HG03025 (cell line): ENCODE measurements around the gene LAMA1.
"Not testable (repeated sequence)": the region's sequence is repeated elsewhere in the genome, so short reads cannot be mapped to it uniquely, and the experiment has no call there.

Experiments
- ATAC-seq: cut with Tn5 transposase; IDR thresholded peaks from one replicate; pipeline ENCODE4 v1.9.1; 2021; ENCODE audit warnings: mild to moderate bottlenecking, moderate library complexity; ENCODE audit not compliant: unreplicated experiment, low FRiP score

Gene LAMA1

GRCh38 chr18:6956495-6956894, 161.1 kb downstream of the LAMA1 start:
- ATAC-seq = no peak

DNA sequence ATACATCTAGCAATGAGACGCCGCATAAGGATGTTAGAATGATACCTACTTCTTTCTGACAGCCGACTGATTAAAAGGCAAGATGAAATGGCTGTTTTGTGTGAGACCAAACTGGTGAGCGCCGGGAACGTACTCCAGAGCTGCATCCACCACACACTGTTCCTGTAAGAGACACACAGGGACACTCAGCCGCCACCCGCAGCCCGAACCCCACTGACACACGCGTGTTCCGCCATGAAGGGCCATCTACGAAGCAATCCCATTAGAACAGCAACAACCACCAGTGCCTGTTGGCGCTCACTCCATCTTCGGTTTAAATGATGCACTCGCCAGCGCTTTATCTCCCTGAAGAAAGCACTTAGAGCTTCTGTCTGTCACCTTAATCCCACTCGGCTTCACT, 162.3 kb downstream of the LAMA1 start:
- no peak for ATAC-seq

- ATAC-seq = no peak
Observed at GRCh38 chr18:6954501-6954900, 163.1 kb downstream of the LAMA1 start.

DNA sequence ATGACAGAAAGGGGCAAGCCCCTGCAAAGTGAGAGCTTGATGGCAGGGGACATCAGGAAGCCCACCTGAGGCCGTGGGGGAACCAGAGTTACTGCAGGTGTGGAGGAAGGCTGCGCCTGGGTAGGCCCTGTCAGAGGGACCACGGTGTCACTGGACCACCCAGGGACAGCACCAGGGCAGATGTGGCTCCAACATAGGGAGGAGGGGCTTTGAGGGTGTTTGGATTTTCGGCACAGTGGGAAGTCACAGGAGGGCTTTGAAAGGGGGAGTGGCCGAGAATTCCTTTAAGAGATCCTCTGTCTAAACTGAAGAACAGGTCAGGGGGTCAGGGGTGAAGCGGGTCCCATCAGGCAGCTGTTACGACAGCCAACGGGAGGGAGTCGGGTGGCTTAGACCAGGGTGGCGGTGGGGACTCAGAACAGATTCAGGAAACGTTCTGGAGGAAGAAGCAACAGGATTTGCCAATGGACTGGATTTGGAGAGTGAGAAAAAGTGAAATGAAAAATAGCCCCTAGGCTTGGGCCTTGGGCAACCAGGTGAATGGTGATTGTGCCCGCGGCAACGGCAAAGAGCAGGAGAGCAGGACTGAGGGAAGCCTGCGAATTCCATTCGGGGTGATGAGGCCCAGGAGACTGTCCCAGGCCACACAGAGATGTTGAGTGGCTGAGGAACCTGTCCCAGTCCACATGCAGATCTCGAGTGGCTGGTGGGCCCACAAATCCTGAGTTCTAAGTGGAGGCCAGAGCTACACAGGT, 166.1 kb downstream of the LAMA1 start:
- ATAC-seq = no peak

DNA sequence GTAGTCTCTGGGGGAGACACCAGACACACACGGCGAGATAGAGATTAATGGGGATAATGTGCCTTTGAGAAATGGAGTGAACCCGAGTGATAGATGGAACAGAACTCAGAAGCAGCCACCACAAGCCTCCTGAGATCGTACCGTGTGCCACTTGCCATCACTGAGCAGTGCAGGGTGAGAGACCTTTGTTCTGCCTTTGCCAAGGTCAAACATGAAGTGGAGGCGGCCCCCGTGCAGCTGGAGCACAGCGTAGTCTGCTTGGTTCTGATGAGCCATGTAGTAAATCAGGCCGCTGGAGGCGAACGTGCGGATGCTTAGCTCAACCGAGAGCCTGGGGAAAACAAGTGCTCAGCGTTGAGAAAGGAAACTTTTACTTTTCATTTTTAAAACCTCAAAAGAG, 167.0 kb downstream of the LAMA1 start:
- no peak for ATAC-seq

DNA sequence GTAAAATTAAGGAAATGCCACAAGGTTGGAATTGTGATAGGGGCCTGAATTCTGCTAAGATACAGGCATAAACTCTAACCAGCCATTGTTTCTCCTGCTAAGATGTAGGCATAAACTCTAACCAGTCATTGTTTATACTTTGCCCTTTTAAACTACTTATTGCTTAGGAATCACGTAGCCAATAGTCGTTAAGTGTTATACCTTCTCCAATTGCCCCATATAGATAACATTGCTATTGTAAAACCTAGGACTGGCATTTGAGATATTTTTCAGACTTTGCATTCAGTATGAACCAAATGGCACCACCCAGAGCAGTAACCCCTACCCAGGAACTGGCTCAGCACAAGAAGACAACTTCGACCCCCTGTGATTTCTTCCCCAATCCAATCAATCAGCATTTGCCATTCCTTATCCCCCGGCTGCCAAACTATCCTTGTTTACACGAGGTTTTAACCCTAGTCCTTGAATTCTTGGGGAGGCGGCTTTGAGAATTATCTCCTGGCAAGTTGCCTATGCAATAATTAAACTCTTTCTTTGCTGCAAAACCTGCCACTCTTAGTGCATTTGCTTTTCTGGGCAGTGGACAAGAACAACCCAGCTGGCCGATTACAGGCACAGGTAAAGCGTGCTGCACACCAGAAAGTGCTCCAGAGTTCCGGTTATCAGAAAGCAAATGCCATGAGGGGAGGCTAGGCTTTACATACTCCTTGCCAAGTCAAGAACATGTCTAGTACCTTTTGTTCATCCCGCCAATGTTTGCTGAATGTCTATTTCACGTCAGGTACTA, 167.6 kb downstream of the LAMA1 start:
- ATAC-seq = no peak

- no peak for ATAC-seq
Observed at GRCh38 chr18:6948281-6949055, 169.1 kb downstream of the LAMA1 start.

- ATAC-seq = no peak
Observed at GRCh38 chr18:6947338-6948030, 170.1 kb downstream of the LAMA1 start.

GRCh38 chr18:6943143-6943542, 174.5 kb downstream of the LAMA1 start:
- ATAC-seq = no peak

- no peak for ATAC-seq
Observed at GRCh38 chr18:6942742-6943141, 174.9 kb downstream of the LAMA1 start.

GRCh38 chr18:6941996-6942395, 175.6 kb downstream of the LAMA1 start:
- ATAC-seq = no peak

DNA sequence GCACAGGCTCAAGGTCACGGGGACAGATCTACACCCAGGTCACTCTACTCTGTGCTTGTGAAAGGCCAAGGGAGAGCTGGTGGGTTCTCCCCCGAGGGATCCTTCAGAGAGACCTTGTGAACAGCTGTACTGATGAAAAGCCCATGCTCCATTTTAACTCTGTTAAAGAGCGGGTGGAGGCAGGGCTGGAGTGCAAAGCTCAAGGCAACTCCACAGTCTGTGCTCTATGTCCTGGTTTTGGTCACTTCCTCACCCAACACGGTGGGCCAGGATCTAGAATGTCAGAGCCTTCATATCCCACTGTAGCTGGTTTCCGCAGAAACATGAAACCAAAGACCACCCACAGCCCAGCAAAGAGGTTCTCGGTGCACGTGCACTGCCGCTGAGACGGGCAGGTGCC, 177.1 kb downstream of the LAMA1 start:
- ATAC-seq = no peak

GRCh38 chr18:6939972-6940371, 177.6 kb downstream of the LAMA1 start:
- ATAC-seq = no peak

DNA sequence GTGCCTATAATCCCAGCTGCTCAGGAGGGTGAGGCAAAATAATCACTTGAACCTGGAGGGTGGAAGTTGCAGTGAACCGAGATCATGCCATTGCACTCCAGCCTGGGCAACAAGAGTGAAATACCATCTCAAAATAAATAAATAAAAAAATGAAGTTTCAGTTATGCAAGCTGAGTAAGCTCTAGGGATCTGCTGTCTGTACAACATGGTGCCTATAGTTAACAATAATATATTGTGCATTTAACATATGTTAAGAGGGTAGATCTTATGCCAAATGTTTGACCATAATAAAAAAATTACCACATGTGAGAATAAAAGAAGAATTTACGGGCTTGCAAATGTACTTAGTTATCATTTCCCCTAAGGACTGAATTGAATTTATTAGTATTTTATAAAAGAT, 179.2 kb downstream of the LAMA1 start:
- not testable (repeated sequence) for ATAC-seq

- ATAC-seq = no peak
Observed at GRCh38 chr18:6938003-6938402, 179.6 kb downstream of the LAMA1 start.

DNA sequence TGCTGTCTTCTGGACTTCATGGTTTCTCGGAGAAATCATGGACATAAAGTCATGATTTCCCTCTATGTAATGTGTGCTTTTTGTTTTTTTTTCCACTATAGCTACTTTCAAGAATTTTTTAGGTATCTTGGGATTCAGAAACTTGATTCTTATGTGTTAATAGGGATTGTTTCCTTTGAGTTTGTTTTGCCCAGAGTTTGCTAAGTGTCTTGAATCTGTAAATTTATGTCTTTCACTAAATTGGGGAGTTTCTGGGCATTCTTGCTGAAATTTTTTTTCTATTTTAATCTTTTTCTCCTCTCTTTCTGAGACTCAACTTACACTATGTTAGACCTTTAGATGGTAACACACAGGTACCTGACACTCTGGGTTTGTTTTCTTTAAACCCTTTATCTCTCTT, 182.7 kb downstream of the LAMA1 start:
- ATAC-seq = no peak

DNA sequence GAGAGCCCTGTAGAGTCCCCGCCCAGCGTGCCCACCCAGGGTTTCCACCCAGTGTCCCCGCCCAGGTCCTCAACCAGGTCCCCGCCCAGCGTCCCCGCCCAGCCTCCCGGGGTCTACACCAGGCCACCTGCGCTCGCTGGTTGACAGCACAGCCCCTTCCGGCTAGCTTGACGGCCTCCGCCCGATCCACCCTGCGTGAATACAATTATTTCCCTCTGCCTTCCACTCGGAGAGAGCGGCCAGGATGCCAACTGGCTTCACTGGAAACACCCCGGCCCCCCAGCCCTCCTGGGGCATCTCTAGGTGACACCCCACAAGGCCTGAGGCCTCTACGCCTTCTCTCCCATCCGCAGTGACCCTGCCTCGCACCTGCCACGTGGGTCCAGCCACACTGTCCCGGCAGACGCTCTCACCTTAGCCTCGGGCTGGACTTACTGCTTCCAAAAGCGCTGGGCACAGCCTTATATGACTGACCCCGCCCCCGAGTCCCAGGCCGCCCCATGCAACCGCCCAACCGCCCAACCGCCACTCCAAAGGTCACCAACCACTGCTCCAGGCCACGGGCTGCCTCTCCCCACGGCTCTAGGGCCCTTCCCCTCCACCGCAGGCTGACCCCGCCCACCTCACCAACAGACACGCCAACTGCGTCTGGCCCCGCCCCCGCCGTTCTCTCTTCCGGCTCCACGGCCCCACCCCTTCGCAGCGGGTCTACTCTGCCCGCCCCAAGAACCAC, 188.1 kb downstream of the LAMA1 start:
- no peak for ATAC-seq

DNA sequence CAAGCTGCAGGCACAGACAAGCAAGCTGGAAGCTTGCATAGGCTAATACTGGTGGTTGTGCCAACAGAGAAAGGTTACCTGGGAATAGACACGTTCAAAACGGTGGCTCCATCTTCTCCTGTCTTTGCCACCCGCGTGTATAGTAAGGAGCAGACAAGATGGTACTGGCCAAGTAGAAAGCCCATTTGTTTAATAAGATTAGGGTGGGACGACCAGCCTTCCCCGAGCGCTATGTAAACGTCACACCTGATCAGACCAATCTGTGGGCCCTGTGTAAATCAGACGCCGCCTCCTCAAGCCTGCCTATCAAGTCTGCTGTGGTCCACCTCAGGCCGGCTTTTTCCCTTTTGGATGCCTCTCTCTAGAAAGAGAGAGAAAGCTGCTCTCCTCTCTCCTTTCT, 189.2 kb downstream of the LAMA1 start:
- ATAC-seq = no peak

GRCh38 chr18:6927153-6927552, 190.4 kb downstream of the LAMA1 start:
- no peak for ATAC-seq

- ATAC-seq = no peak
Observed at GRCh38 chr18:6923220-6923619, 194.4 kb downstream of the LAMA1 start.
